Stimulated activated naive CD8-positive, alpha-beta T cell treated with anti-CD3 and anti-CD28 coated beads, Interleukin-15, Interleukin-2, amounts not matched to agents 100 U/mL and 50 U/mL, for 24 hours (primary cell): ENCODE measurements around the gene SLC9A1.
A peak's percentile ranks its signal among the peaks of the same experiment; 100 is the strongest.
"Not testable (repeated sequence)": the region's sequence is repeated elsewhere in the genome, so short reads cannot be mapped to it uniquely, and the experiment has no call there.

Experiments
- ATAC-seq: fragments of 150-1000 bp; cut with Tn5 transposase; one replicate; pipeline ENCODE4 v1.10.0; 2021
- DNase-seq: peaks from one replicate; pipeline ENCODE4 v3.0.0; 2021

SLC9A1 gene

GRCh38 chr1:27154991-27155781 is at the start of gene SLC9A1:
Gene SLC9A1 (minus strand): TSS chr1:27155125. CDS start chr1:27154334, 791 bp downstream.
- ATAC-seq = peak; percentile 96
- DNase-seq = peak; percentile 93

- DNase-seq (no peak), ATAC-seq (no peak)
Observed at GRCh38 chr1:27203946-27204345, 49.0 kb upstream of the SLC9A1 start.

- ATAC-seq = no peak
- DNase-seq = no peak
Observed at GRCh38 chr1:27201295-27201694, 46.4 kb upstream of the SLC9A1 start.

GRCh38 chr1:27193194-27193593 is 38.3 kb upstream of the SLC9A1 start:
- ATAC-seq = no peak
- no peak for DNase-seq

GRCh38 chr1:27192039-27192529 is 37.2 kb upstream of the SLC9A1 start:
- no peak for ATAC-seq

GRCh38 chr1:27184665-27185064 is 29.7 kb upstream of the SLC9A1 start:
- DNase-seq, ATAC-seq: not testable (repeated sequence)

More at GRCh38 chr1:27192039-27192529, 37.2 kb upstream of the SLC9A1 start:
- no peak for DNase-seq

- no peak for ATAC-seq
Observed at GRCh38 chr1:27179979-27180378, 25.1 kb upstream of the SLC9A1 start.

GRCh38 chr1:27179379-27179778 is 24.5 kb upstream of the SLC9A1 start:
- ATAC-seq = no peak
- DNase-seq = no peak

More at GRCh38 chr1:27179979-27180378, 25.1 kb upstream of the SLC9A1 start:
- DNase-seq = no peak

GRCh38 chr1:27176954-27177353 is 22.0 kb upstream of the SLC9A1 start:
- DNase-seq (no peak), ATAC-seq (no peak)

GRCh38 chr1:27176323-27176722 is 21.4 kb upstream of the SLC9A1 start:
- ATAC-seq (no peak), DNase-seq (no peak)

- ATAC-seq, DNase-seq: not testable (repeated sequence)
Observed at GRCh38 chr1:27172992-27173391, 18.1 kb upstream of the SLC9A1 start.

GRCh38 chr1:27166929-27167328 is 12.0 kb upstream of the SLC9A1 start:
- no peak for DNase-seq
- no peak for ATAC-seq

- no peak for DNase-seq
- no peak for ATAC-seq
Observed at GRCh38 chr1:27166351-27166802, 11.5 kb upstream of the SLC9A1 start.

- no peak for DNase-seq
- ATAC-seq = no peak
Observed at GRCh38 chr1:27163093-27163492, 8.2 kb upstream of the SLC9A1 start.

GRCh38 chr1:27162090-27162489 is 7.2 kb upstream of the SLC9A1 start:
- DNase-seq (no peak), ATAC-seq (no peak)

- peak; percentile 52 for ATAC-seq
- no peak for DNase-seq
Observed at GRCh38 chr1:27161594-27161993, 6.7 kb upstream of the SLC9A1 start.

- ATAC-seq (no peak), DNase-seq (no peak)
Observed at GRCh38 chr1:27157194-27157593, 2.3 kb upstream of the SLC9A1 start.

- ATAC-seq (peak; percentile 4), DNase-seq (no peak)
Observed at GRCh38 chr1:27154469-27154990, 395 bp downstream of the SLC9A1 start.

- ATAC-seq (no peak), DNase-seq (peak; percentile 17)
Observed at GRCh38 chr1:27153927-27154358, 982 bp downstream of the SLC9A1 start.

GRCh38 chr1:27153549-27153886 is 1.4 kb downstream of the SLC9A1 start:
- ATAC-seq = no peak
- no peak for DNase-seq

- ATAC-seq (no peak), DNase-seq (no peak)
Observed at GRCh38 chr1:27152829-27153548, 1.9 kb downstream of the SLC9A1 start.

- ATAC-seq = no peak
- DNase-seq = no peak
Observed at GRCh38 chr1:27152004-27152828, 2.7 kb downstream of the SLC9A1 start.
